Measurements from ENCODE around the gene YTHDF2. TPM values are rescaled to one million over a fixed set of nuclear protein-coding genes. Genes with fewer than 3 reads are reported as not detected.
"Not testable (repeated sequence)": the region's sequence is repeated elsewhere in the genome, so short reads cannot be mapped to it uniquely, and the experiment has no call there.

Gene YTHDF2
- total and polyA plus RNA-seq, 9 of the 15 experiments (the other 6 are each of a cell fraction or from before 2014, with no cell fraction given): 41.0 to 111 (median 83.3) TPM

DNA sequence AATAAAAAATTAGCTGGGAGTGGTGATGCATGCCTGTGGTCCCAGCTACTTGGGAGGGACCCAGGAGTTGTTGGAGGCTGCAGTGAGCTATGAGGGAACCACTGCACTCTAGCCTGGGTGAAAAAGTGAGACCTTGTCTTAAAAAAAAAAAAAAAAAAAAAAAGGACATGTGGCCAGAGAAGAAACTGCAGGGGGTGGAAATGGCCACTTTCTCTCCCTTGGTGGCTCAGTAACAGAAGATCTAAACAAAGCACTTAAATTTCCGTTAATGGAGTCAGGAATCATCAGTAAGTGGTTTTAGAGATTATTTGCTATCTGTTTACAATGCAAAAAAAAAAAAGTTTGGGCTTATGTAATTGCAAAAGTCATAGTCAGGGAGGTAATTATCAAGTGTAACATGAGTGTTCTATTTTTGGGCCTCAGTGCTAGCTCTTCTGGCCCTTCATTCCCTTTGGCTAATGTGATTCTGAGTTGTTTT, 55.9 kb downstream of the YTHDF2 start:
- Histone ChIP-seq H3K4me3 (no peak overlapping the region), H3K36me3 (ENCODE audit: control insufficient read depth, insufficient read depth, low read length) (no peaks in the 10 kb centered on the region), H2AFZ (ENCODE audit: low read depth, low read length) (peak overlapping the region; percentile 46), H3K27me3 (ENCODE audit: control insufficient read depth in 2 of 2, insufficient read depth in 2 of 2, low read length in 2 of 2) (peaks cover 0 to 11% of the 10 kb centered on the region in 2 experiments; a peak in 2 of 5 replicates), H3K27ac (ENCODE audit: extremely low read depth, low read depth, low read length) (no peak overlapping the region), H3K4me2 (ENCODE audit: insufficient read depth, low read length) (no peak overlapping the region), H4K20me1 (replicated peaks; ENCODE audit: control insufficient read depth, insufficient read depth, low read length) (no peaks in the 10 kb centered on the region), H3K9me1 (ENCODE audit: control insufficient read depth, insufficient read depth, low read length) (no peaks in the 10 kb centered on the region), H3K9ac (ENCODE audit: insufficient read depth in 1 of 2, low read depth in 2 of 2, low read length in 2 of 2) (no peak overlapping the region), H3K9me3 (replicated peaks; ENCODE audit: control insufficient read depth, insufficient read depth, low read depth, low read length) (no peaks in the 10 kb centered on the region), H3K79me2 (ENCODE audit: control insufficient read depth, insufficient read depth, low read length) (no peaks in the 10 kb centered on the region), H3K4me1 (replicated peaks in 1 of 2; ENCODE audit: control insufficient read depth in 2 of 2, insufficient read depth in 2 of 2, low read length in 2 of 2) (peaks cover 11% of the 10 kb centered on the region in 2 experiments; a peak in 4 of 5 replicates)
- in situ Hi-C loops (cut with MboI) (loop anchor here (10.0 kb wide), 1 partner anchor 272 kb away; no protein-coding TSS in a partner anchor), intact Hi-C loops (cut with micrococcal nuclease) (no loop called here)
- WGBS (ENCODE audit: insufficient coverage, low coverage, missing lambda C conversion rate): 6% methylated on average over 1 of the region's 1 CpG
- FAIRE-seq: no peak
- peak; percentile 57 for ATAC-seq
- no TSS peak for BruUV-seq (replicated peaks)
- DNase-seq (ENCODE audit: extremely low read depth in 1 of 4, low spot score in 3 of 4): peak in 3 of 4 experiments; percentile 48 to 50 (median 50)
- TF ChIP-seq ARID2 (IDR thresholded peaks at IDR 0.05) (no peak), NFIC (IDR thresholded peaks at IDR 0.05) (no peak), DPF2 (IDR thresholded peaks at IDR 0.05) (peak; percentile 20; the same call in 1 of the 2 replicates), MEF2D (tag; conservative IDR thresholded peaks at IDR 0.05; ENCODE audit: low read depth) (peak; percentile 91), TCF3 (CRISPR knock-in tag; IDR thresholded peaks at IDR 0.05) (peak; percentile 45), FOXA3 (CRISPR knock-in tag; conservative IDR thresholded peaks at IDR 0.05 in 1 of 2, IDR thresholded peaks at IDR 0.05 in 1 of 2) (peak in 1 of 2 experiments; percentile 17; a peak in 1 of 4 replicates), PHB (CRISPR knock-in tag; IDR thresholded peaks at IDR 0.05) (no peak), MEF2A (IDR thresholded peaks at IDR 0.05; ENCODE audit: control insufficient read depth, low read depth, low read length) (peak; percentile 76), ZNF384 (IDR thresholded peaks at IDR 0.05; ENCODE audit: low read depth, low read length) (peak; percentile 93)
- TF ChIP-seq, protein P1, sequence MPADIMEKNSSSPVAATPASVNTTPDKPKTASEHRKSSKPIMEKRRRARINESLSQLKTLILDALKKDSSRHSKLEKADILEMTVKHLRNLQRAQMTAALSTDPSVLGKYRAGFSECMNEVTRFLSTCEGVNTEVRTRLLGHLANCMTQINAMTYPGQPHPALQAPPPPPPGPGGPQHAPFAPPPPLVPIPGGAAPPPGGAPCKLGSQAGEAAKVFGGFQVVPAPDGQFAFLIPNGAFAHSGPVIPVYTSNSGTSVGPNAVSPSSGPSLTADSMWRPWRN (IDR thresholded peaks at IDR 0.05; ENCODE audit: low read depth): no peak
- TF ChIP-seq, protein P2, sequence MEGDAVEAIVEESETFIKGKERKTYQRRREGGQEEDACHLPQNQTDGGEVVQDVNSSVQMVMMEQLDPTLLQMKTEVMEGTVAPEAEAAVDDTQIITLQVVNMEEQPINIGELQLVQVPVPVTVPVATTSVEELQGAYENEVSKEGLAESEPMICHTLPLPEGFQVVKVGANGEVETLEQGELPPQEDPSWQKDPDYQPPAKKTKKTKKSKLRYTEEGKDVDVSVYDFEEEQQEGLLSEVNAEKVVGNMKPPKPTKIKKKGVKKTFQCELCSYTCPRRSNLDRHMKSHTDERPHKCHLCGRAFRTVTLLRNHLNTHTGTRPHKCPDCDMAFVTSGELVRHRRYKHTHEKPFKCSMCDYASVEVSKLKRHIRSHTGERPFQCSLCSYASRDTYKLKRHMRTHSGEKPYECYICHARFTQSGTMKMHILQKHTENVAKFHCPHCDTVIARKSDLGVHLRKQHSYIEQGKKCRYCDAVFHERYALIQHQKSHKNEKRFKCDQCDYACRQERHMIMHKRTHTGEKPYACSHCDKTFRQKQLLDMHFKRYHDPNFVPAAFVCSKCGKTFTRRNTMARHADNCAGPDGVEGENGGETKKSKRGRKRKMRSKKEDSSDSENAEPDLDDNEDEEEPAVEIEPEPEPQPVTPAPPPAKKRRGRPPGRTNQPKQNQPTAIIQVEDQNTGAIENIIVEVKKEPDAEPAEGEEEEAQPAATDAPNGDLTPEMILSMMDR (IDR thresholded peaks at IDR 0.05 in 2 of 3, conservative IDR thresholded peaks at IDR 0.05 in 1 of 3; ENCODE audit: insufficient read depth in 2 of 3, low read depth in 1 of 3, low read length in 3 of 3): peak in 2 of 3 experiments; percentile 30 to 44; a peak in 3 of 6 replicates
- ChIA-PET POLR2A (interaction anchor here (0.6 to 0.8 kb wide), 2 partner anchors 115 to 606 kb away, joined by 3 read pairs; no protein-coding TSS in a partner anchor), CTCF (ENCODE audit: low intra/inter-chr PET ratio) (interaction anchor here (0.6 kb wide), 1 partner anchor 128 kb away, joined by 3 read pairs; no protein-coding TSS in a partner anchor)

DNA sequence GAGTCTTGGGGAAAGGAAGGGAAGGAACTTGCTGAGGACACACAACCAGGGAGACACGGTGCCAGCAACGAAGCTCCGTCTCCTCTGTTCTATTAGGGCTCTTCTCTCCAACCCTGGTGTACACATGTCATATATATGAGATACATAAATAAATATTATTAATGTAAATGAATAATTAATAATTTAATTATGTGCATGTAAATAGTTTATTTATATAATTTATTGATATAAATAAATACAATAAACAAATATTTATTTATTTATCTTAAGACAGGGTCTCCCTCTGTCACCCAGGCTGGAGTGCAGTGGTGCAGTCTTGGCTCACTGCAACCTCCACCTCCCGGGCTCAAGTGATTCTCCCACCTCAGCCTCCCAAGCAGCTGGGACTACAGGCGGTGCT, 57.8 kb downstream of the YTHDF2 start:
- H3K4me1 ChIP-seq (replicated peaks in 1 of 2; ENCODE audit: control insufficient read depth in 2 of 2, insufficient read depth in 2 of 2, low read length in 2 of 2): peaks cover 11% of the 10 kb centered on the region in 2 experiments; a peak in 4 of 5 replicates
- H3K9ac ChIP-seq (ENCODE audit: insufficient read depth in 1 of 2, low read depth in 2 of 2, low read length in 2 of 2); H3K4me2 ChIP-seq (ENCODE audit: insufficient read depth, low read length); intact Hi-C loops (cut with micrococcal nuclease); H3K79me2 ChIP-seq (ENCODE audit: control insufficient read depth, insufficient read depth, low read length); H3K36me3 ChIP-seq (ENCODE audit: control insufficient read depth, insufficient read depth, low read length); FAIRE-seq; ATAC-seq; H3K9me3 ChIP-seq (replicated peaks; ENCODE audit: control insufficient read depth, insufficient read depth, low read depth, low read length); H4K20me1 ChIP-seq (replicated peaks; ENCODE audit: control insufficient read depth, insufficient read depth, low read length); H3K4me3 ChIP-seq; H3K9me1 ChIP-seq (ENCODE audit: control insufficient read depth, insufficient read depth, low read length); CTCF ChIA-PET (ENCODE audit: low intra/inter-chr PET ratio); DNase-seq (ENCODE audit: extremely low read depth in 1 of 4, low spot score in 3 of 4); BruUV-seq (replicated peaks); H2AFZ ChIP-seq (ENCODE audit: low read depth, low read length); H3K27ac ChIP-seq (ENCODE audit: extremely low read depth, low read depth, low read length): not testable (repeated sequence)
- POLR2A ChIA-PET: interaction anchor here (0.6 to 0.7 kb wide), 2 partner anchors 77 to 139 kb away, joined by 3 read pairs; no protein-coding TSS in a partner anchor
- peaks cover 7 to 23% of the 10 kb centered on the region in 2 experiments; a peak in 3 of 5 replicates for H3K27me3 ChIP-seq (ENCODE audit: control insufficient read depth in 2 of 2, insufficient read depth in 2 of 2, low read length in 2 of 2)
- WGBS (ENCODE audit: insufficient coverage, low coverage, missing lambda C conversion rate): 61% methylated on average over 5 of the region's 5 CpGs
- in situ Hi-C loops (cut with MboI): loop anchor here (10.0 kb wide), 1 partner anchor 270 kb away; no protein-coding TSS in a partner anchor
